B cell (primary cell): ENCODE data around the gene MTHFS. TPM values are rescaled to one million over a fixed set of nuclear protein-coding genes. Genes with fewer than 3 reads are reported as not detected.

Experiments used
- ATAC-seq: fragments of 200-7000 bp; cut with Tn5 transposase; one replicate; pipeline ENCODE4 v1.10.0; 2021; ENCODE audit warnings: low read depth, mild to moderate bottlenecking, moderate number of reproducible peaks, moderate library complexity
- CTCF ChIA-PET: fragments of 350-600 bp; sonication (Branson Sonifier 250); formaldehyde crosslinking; loops from one replicate; lab custom pipeline; 2021; ENCODE audit warnings: antibody characterized with exemption, inconsistent platforms; lab: Charles Lee
- POLR2A ChIA-PET: fragments of 350-600 bp; sonication (Branson Sonifier 250); formaldehyde crosslinking; loops from one replicate; lab custom pipeline; 2021; ENCODE audit warnings: antibody characterized with exemption; lab: Charles Lee
- DNase-seq: peaks from one replicate; pipeline ENCODE4 v3.0.0; 2013
- H2AFZ ChIP-seq: 2 replicates; pipeline ENCODE4 v1.6.1; 2012; ENCODE audit warnings: mild to moderate bottlenecking, low read depth, low read length; ENCODE audit not compliant: insufficient read depth, poor library complexity, severe bottlenecking
- H3K27ac ChIP-seq, 2 donors: 1 replicate in 1 of 2; 2 replicates in 1 of 2; pipeline ENCODE4 v1.5.1; 2012 to 2013; ENCODE audit warnings: low read length in 2 of 2, mild to moderate bottlenecking in 2 of 2, moderate library complexity in 1 of 2
- H3K27me3 ChIP-seq, 4 experiments: fragments of 200-600 bp in 1 of 4; sonication (generic) in 1 of 4; replicated peaks in 1 of 4; 1 replicate in 2 of 4; 2 replicates in 2 of 4; pipeline versions ENCODE4 v1.6.1 to v1.7.0; 2013 to 2016; ENCODE audit warnings: low read length in 3 of 4, mild to moderate bottlenecking in 2 of 4, mixed read lengths in 1 of 4, moderate library complexity in 1 of 4; ENCODE audit not compliant: insufficient read depth in 4 of 4, control insufficient read depth in 3 of 4; ENCODE audit errors: control extremely low read depth in 1 of 4
- H3K36me3 ChIP-seq, 2 experiments: replicated peaks in 1 of 2; 1 replicate in 1 of 2; 2 replicates in 1 of 2; pipeline versions ENCODE4 v1.6.1 to v1.7.1; 2013; ENCODE audit warnings: low read length in 1 of 2; ENCODE audit not compliant: insufficient read depth in 2 of 2, control insufficient read depth in 1 of 2; ENCODE audit errors: control extremely low read depth in 1 of 2, extremely low read depth in 1 of 2
- H3K4me1 ChIP-seq, 2 donors: fragments of 200-600 bp in 1 of 2; sonication (generic) in 1 of 2; 1 replicate in 1 of 2; 2 replicates in 1 of 2; pipeline versions ENCODE4 v1.5.1 to v1.6.1; 2013 to 2017; ENCODE audit warnings: low read length in 2 of 2; ENCODE audit not compliant: control insufficient read depth in 2 of 2, insufficient read depth in 2 of 2
- H3K4me2 ChIP-seq: replicated peaks from 2 replicates; pipeline ENCODE3; 2012; ENCODE audit warnings: mild to moderate bottlenecking, low read depth, low read length; ENCODE audit not compliant: poor library complexity, severe bottlenecking
- H3K4me3 ChIP-seq, 5 experiments: fragments of 200-600 bp in 1 of 5; sonication (generic) in 1 of 5; 1 replicate in 3 of 5; 2 replicates in 2 of 5; pipeline versions ENCODE4 v1.5.1 to v1.7.0; 2011 to 2016; ENCODE audit warnings: low read length in 4 of 5, mild to moderate bottlenecking in 4 of 5, low read depth in 2 of 5, control low read depth in 1 of 5, moderate library complexity in 1 of 5; ENCODE audit not compliant: insufficient read depth in 1 of 5; ENCODE audit errors: control extremely low read depth in 1 of 5, extremely low read depth in 1 of 5
- H3K79me2 ChIP-seq: fragments of 200-600 bp; sonication (generic); one replicate; pipeline ENCODE4 v1.6.0; 2016; ENCODE audit warnings: low read length; ENCODE audit not compliant: control insufficient read depth, insufficient read depth
- H3K9ac ChIP-seq: fragments of 200-600 bp; sonication (generic); 2 replicates; pipeline ENCODE4 v1.6.1; 2017; ENCODE audit warnings: mild to moderate bottlenecking, low read length, moderate library complexity
- H3K9me3 ChIP-seq, 3 donors: one replicate each; pipeline versions ENCODE4 v1.6.1 to v1.7.1; 2013; ENCODE audit warnings: low read length in 2 of 3; ENCODE audit not compliant: control insufficient read depth in 2 of 3, insufficient read depth in 1 of 3; ENCODE audit errors: control extremely low read depth in 1 of 3
- H4K20me1 ChIP-seq: 2 replicates; pipeline ENCODE4 v1.6.0; 2012; ENCODE audit warnings: mild to moderate bottlenecking, low read length; ENCODE audit not compliant: insufficient read depth, control insufficient read depth, poor library complexity, severe bottlenecking
- H3K27ac Mint-ChIP-seq: one replicate; pipeline ENCODE4 v1.8.0; 2021; ENCODE audit warnings: mixed read lengths
- H3K27me3 Mint-ChIP-seq: one replicate; pipeline ENCODE4 v1.8.0; 2021; ENCODE audit warnings: mixed read lengths
- H3K4me1 Mint-ChIP-seq: one replicate; pipeline ENCODE4 v1.8.0; 2021; ENCODE audit warnings: mixed read lengths
- H3K4me3 Mint-ChIP-seq: one replicate; pipeline ENCODE4 v1.8.0; 2021; ENCODE audit warnings: mixed read lengths
- H3K9me3 Mint-ChIP-seq: one replicate; pipeline ENCODE4 v1.8.0; 2022; ENCODE audit warnings: mixed read lengths; ENCODE audit not compliant: insufficient read depth
- EZH2 ChIP-seq: IDR thresholded peaks from 2 replicates; pipeline ENCODE4 v1.6.1; 2012; ENCODE audit warnings: borderline replicate concordance, low read depth, mild to moderate bottlenecking, moderate library complexity, low read length; ENCODE audit not compliant: insufficient read depth, poor library complexity, severe bottlenecking
- WGBS: methylation state at CpG from one replicate; pipeline ENCODE4 v1.1.5; 2013; ENCODE audit warnings: missing lambda C conversion rate; ENCODE audit not compliant: insufficient coverage; 5-methylcytosine and 5-hydroxymethylcytosine counted together
- intact Hi-C: fragments of 100-400 bp; cut with micrococcal nuclease; formaldehyde crosslinking; loops from one replicate; pipeline ENCODE4 v1.10.0; 2022
- polyA plus RNA-seq: library from polyadenylated mRNA; depleted of rRNA; stranded (reverse); fragments of >200 nt; gene quantifications from 2 replicates; pipeline ENCODE4 v1.2.3, GENCODE V29; 2012
- total RNA-seq, 2 donors: library from RNA; stranded (reverse); fragments of 120-200 nt in 1 of 2; gene quantifications; 1 replicate in 1 of 2; 2 replicates in 1 of 2; pipeline versions ENCODE4 v1.2.3 to v1.2.4, GENCODE V29; 2013 to 2022
- TF ChIP-seq, protein P1 (sequence below): fragments of 200-600 bp; IDR thresholded peaks from one replicate; pipeline ENCODE4 v1.8.0; 2022; ENCODE audit warnings: antibody characterized with exemption, mild to moderate bottlenecking

Gene MTHFS
- total and polyA plus RNA-seq, 2 donors (not counting 1 experiment from before 2014, with no cell fraction given), result 20.1 to 20.9 TPM

DNA sequence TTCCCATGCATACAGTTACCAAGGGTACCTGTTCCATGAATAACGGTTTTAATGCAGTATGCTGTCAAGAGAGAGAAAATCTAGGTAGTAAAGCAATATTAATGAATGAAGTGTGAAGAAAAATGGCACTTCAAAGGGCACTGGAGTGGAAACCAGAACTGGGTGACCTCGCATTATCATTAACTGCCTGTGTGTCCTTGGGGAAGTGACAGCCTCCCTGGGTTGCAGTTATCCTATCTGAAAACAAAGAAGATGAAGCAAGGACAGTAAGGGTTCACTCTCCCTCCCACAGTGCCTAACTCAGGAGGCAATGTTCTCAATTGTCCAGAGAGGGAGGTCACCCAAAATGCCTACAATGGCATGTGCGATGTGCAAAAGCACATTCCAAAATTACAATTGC lies 15.1 kb downstream of the MTHFS start:
- no peak overlapping the region for H3K4me3 ChIP-seq
- ChIA-PET CTCF (interaction anchor here (0.6 to 1.2 kb wide), 4 partner anchors 23 to 111 kb away, joined by 3 read pairs; no protein-coding TSS in a partner anchor), POLR2A (no interaction called here)
- no peak overlapping the region for H3K4me2 ChIP-seq
- no peaks in the 10 kb centered on the region for H3K27me3 ChIP-seq
- H3K27ac ChIP-seq, result no peak overlapping the region
- Mint-ChIP-seq H3K27ac (no peak overlapping the region), H3K4me1 (no peaks in the 10 kb centered on the region), H3K4me3 (no peak overlapping the region), H3K9me3 (peaks cover 13% of the 10 kb centered on the region), H3K27me3 (no peaks in the 10 kb centered on the region)
- no peak overlapping the region for H3K9ac ChIP-seq
- TF ChIP-seq, protein P1, sequence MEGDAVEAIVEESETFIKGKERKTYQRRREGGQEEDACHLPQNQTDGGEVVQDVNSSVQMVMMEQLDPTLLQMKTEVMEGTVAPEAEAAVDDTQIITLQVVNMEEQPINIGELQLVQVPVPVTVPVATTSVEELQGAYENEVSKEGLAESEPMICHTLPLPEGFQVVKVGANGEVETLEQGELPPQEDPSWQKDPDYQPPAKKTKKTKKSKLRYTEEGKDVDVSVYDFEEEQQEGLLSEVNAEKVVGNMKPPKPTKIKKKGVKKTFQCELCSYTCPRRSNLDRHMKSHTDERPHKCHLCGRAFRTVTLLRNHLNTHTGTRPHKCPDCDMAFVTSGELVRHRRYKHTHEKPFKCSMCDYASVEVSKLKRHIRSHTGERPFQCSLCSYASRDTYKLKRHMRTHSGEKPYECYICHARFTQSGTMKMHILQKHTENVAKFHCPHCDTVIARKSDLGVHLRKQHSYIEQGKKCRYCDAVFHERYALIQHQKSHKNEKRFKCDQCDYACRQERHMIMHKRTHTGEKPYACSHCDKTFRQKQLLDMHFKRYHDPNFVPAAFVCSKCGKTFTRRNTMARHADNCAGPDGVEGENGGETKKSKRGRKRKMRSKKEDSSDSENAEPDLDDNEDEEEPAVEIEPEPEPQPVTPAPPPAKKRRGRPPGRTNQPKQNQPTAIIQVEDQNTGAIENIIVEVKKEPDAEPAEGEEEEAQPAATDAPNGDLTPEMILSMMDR, result no peak
- TF ChIP-seq EZH2, result no peak
- WGBS, result 100% methylated on average over 1 of the region's 3 CpGs
- no peak overlapping the region for H2AFZ ChIP-seq
- peaks cover 37% of the 10 kb centered on the region for H3K79me2 ChIP-seq
- no peaks in the 10 kb centered on the region for H3K4me1 ChIP-seq
- peaks cover 16 to 58% of the 10 kb centered on the region in 2 experiments for H3K36me3 ChIP-seq
- intact Hi-C loops, result no loop called here
- H4K20me1 ChIP-seq, result no peaks in the 10 kb centered on the region
- ATAC-seq, result no peak
- no peak for DNase-seq
- H3K9me3 ChIP-seq, result peaks cover 15 to 33% (median 30%) of the 10 kb centered on the region in 3 donors

DNA sequence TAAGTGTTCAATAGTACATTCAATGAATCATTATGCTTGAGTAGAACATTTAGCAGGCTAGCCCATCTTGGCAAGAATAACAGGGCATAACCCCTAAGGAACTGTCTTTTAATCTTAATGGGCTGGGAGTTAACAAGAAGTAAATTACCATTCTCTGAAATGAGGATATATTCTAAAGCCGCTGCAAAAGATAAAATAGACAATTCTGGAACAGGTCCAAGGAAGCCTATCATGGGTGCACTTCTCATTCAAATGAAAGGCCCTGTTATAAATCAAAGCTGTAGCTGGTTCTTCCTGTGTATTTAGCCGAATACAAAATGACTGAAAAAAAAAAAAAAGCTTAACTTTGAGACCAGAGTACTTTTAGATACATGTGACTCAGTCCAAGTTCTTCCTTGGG lies 15.6 kb downstream of the MTHFS start:
- H3K4me3 Mint-ChIP-seq, result no peak overlapping the region
- H3K79me2 ChIP-seq, result peaks cover 37% of the 10 kb centered on the region
- CTCF ChIA-PET, result interaction anchor here (1.0 to 1.2 kb wide), 2 partner anchors 28 to 32 kb away, joined by 3 read pairs; no protein-coding TSS in a partner anchor
- POLR2A ChIA-PET, result no interaction called here
- TF ChIP-seq, protein P1, result no peak
- TF ChIP-seq EZH2, result no peak
- H3K9me3 Mint-ChIP-seq, result peaks cover 13% of the 10 kb centered on the region
- H3K9me3 ChIP-seq, result peaks cover 15 to 37% (median 33%) of the 10 kb centered on the region in 3 donors
- no peaks in the 10 kb centered on the region for H3K27me3 Mint-ChIP-seq
- H3K4me3 ChIP-seq, result no peak overlapping the region
- no peak for ATAC-seq
- no peak overlapping the region for H3K27ac Mint-ChIP-seq
- no peaks in the 10 kb centered on the region for H3K4me1 ChIP-seq
- no peak overlapping the region for H2AFZ ChIP-seq
- no peaks in the 10 kb centered on the region for H3K4me1 Mint-ChIP-seq
- H3K27me3 ChIP-seq, result no peaks in the 10 kb centered on the region
- H3K9ac ChIP-seq, result no peak overlapping the region
- intact Hi-C loops, result no loop called here
- H3K4me2 ChIP-seq, result no peak overlapping the region
- H4K20me1 ChIP-seq, result no peaks in the 10 kb centered on the region
- no peak overlapping the region for H3K27ac ChIP-seq
- 100% methylated on average over 1 of the region's 2 CpGs for whole genome bisulfite sequencing
- peaks cover 15 to 56% of the 10 kb centered on the region in 2 experiments for H3K36me3 ChIP-seq
- no peak for DNase-seq
